Hepatocyte (in vitro differentiated cells): ENCODE results near the gene RTTN. TPM values are rescaled to one million over a fixed set of nuclear protein-coding genes. Genes with fewer than 3 reads are reported as not detected.

Source experiments
- DNase-seq: peaks from one replicate; pipeline ENCODE4 v3.0.0-alpha.2; 2016; ENCODE audit warnings: low spot score
- H2AFZ ChIP-seq: fragments of 200-600 bp; sonication (generic); 2 replicates; pipeline ENCODE4 v1.6.0; 2016; ENCODE audit warnings: antibody characterized with exemption, mild to moderate bottlenecking
- H3K27ac ChIP-seq: fragments of 200-600 bp; sonication (generic); 2 replicates; pipeline ENCODE4 v1.5.1; 2016; ENCODE audit warnings: mild to moderate bottlenecking
- H3K27me3 ChIP-seq: fragments of 200-600 bp; sonication (generic); 2 replicates; pipeline ENCODE4 v1.6.1; 2016
- H3K36me3 ChIP-seq: fragments of 200-600 bp; sonication (generic); replicated peaks from 2 replicates; pipeline ENCODE4 v1.5.1; 2016; ENCODE audit warnings: low read depth; ENCODE audit not compliant: insufficient read depth
- H3K4me1 ChIP-seq: fragments of 200-600 bp; sonication (generic); 2 replicates; pipeline ENCODE4 v1.5.1; 2016; ENCODE audit warnings: mild to moderate bottlenecking, moderate library complexity; ENCODE audit not compliant: insufficient read depth
- H3K4me2 ChIP-seq: fragments of 200-600 bp; sonication (generic); 2 replicates; pipeline ENCODE4 v1.6.0; 2016
- H3K4me3 ChIP-seq: fragments of 200-600 bp; sonication (generic); 2 replicates; pipeline ENCODE4 v1.5.1; 2016; ENCODE audit warnings: mild to moderate bottlenecking
- H3K79me2 ChIP-seq: fragments of 200-600 bp; sonication (generic); 2 replicates; pipeline ENCODE4 v1.6.0; 2017; ENCODE audit warnings: mild to moderate bottlenecking
- H3K9me2 ChIP-seq: fragments of 200-600 bp; sonication (generic); replicated peaks from 2 replicates; pipeline ENCODE4 v1.6.0; 2017; ENCODE audit warnings: mild to moderate bottlenecking; ENCODE audit not compliant: insufficient read depth
- H3K9me3 ChIP-seq: fragments of 200-600 bp; sonication (generic); 2 replicates; pipeline ENCODE4 v1.5.1; 2016; ENCODE audit warnings: low read depth, mild to moderate bottlenecking
- H4K20me1 ChIP-seq: fragments of 200-600 bp; sonication (generic); 2 replicates; pipeline ENCODE4 v1.6.0; 2016; ENCODE audit warnings: mild to moderate bottlenecking; ENCODE audit not compliant: insufficient read depth, poor library complexity, severe bottlenecking
- CTCF ChIP-seq: fragments of 200-600 bp; sonication (generic); IDR thresholded peaks from 2 replicates; pipeline ENCODE4 v1.5.1; 2016; ENCODE audit warnings: antibody characterized with exemption, mild to moderate bottlenecking; ENCODE audit not compliant: poor library complexity
- EZH2 ChIP-seq: fragments of 200-600 bp; sonication (generic); IDR thresholded peaks from 2 replicates; pipeline ENCODE4 v1.6.1; 2016; ENCODE audit warnings: antibody characterized with exemption, mild to moderate bottlenecking, borderline replicate concordance
- EZH2phosphoT487 ChIP-seq: fragments of 200-600 bp; sonication (generic); IDR thresholded peaks from one replicate; pipeline ENCODE4 v1.6.1; 2018; ENCODE audit warnings: antibody characterized with exemption, mild to moderate bottlenecking, low read depth, moderate library complexity; ENCODE audit not compliant: unreplicated experiment, severe bottlenecking
- WGBS: methylation state at CpG from one replicate; pipeline ENCODE4 v1.1.6; 2016; ENCODE audit warnings: low lambda C conversion rate; ENCODE audit errors: missing lambda C conversion rate; 5-methylcytosine and 5-hydroxymethylcytosine counted together
- polyA plus RNA-seq: library from polyadenylated mRNA; unstranded; fragments of >200 nt; fragmentation: Nextera tagmentation; extraction: Ambion mirVana; gene quantifications from 2 replicates; pipeline ENCODE4 v1.2.1, GENCODE V29; 2016
- total RNA-seq: library from RNA; depleted of rRNA; stranded (reverse); fragments of >200 nt; gene quantifications from 2 replicates; pipeline ENCODE4 v1.2.3, GENCODE V29; 2014

The RTTN gene
- total and polyA plus RNA-seq, 2 experiments from 2014 or later = 2.5 to 14.0 TPM

- H3K27me3 ChIP-seq = no peaks in the 10 kb centered on the region
- H3K4me3 ChIP-seq = no peak overlapping the region
- no peaks in the 10 kb centered on the region for H3K79me2 ChIP-seq
- 81% methylated on average over 2 of the region's 2 CpGs for WGBS
- H2AFZ ChIP-seq = no peak overlapping the region
- H3K9me2 ChIP-seq = no peaks in the 10 kb centered on the region
- no peak overlapping the region for H3K4me2 ChIP-seq
- H3K9me3 ChIP-seq = no peaks in the 10 kb centered on the region
- no peaks in the 10 kb centered on the region for H3K36me3 ChIP-seq
- no peak for DNase-seq
- no peak overlapping the region for H3K27ac ChIP-seq
- no peak for TF ChIP-seq CTCF
- no peak for TF ChIP-seq EZH2
- no peak for TF ChIP-seq EZH2phosphoT487
- no peaks in the 10 kb centered on the region for H3K4me1 ChIP-seq
- no peaks in the 10 kb centered on the region for H4K20me1 ChIP-seq
Observed at GRCh38 chr18:69996417-69996816, 209.1 kb downstream of the RTTN start.

GRCh38 chr18:69995774-69996173 is 209.7 kb downstream of the RTTN start:
- Histone ChIP-seq H3K9me3 (no peaks in the 10 kb centered on the region), H3K4me2 (no peak overlapping the region), H3K4me3 (no peak overlapping the region), H3K9me2 (no peaks in the 10 kb centered on the region), H3K4me1 (no peaks in the 10 kb centered on the region), H3K27ac (no peak overlapping the region), H3K79me2 (no peaks in the 10 kb centered on the region), H4K20me1 (no peaks in the 10 kb centered on the region), H3K27me3 (no peaks in the 10 kb centered on the region), H2AFZ (no peak overlapping the region), H3K36me3 (no peaks in the 10 kb centered on the region)
- DNase-seq = no peak
- no peak for TF ChIP-seq EZH2
- no peak for TF ChIP-seq EZH2phosphoT487
- TF ChIP-seq CTCF = no peak
- WGBS = 84% methylated on average over 3 of the region's 3 CpGs

GRCh38 chr18:69992776-69993175 is 212.7 kb downstream of the RTTN start:
- WGBS = 100% methylated on average over 1 of the region's 1 CpG
- no peak for DNase-seq
- Histone ChIP-seq H3K9me2 (no peaks in the 10 kb centered on the region), H4K20me1 (no peaks in the 10 kb centered on the region), H3K27ac (no peak overlapping the region), H3K9me3 (peaks cover 8% of the 10 kb centered on the region), H3K36me3 (no peaks in the 10 kb centered on the region), H3K4me1 (no peaks in the 10 kb centered on the region), H3K4me3 (no peak overlapping the region), H2AFZ (no peak overlapping the region), H3K79me2 (no peaks in the 10 kb centered on the region), H3K4me2 (no peak overlapping the region), H3K27me3 (no peaks in the 10 kb centered on the region)
- TF ChIP-seq CTCF (no peak), EZH2 (no peak), EZH2phosphoT487 (no peak)

- Histone ChIP-seq H2AFZ (no peak overlapping the region), H3K4me2 (no peak overlapping the region), H4K20me1 (no peaks in the 10 kb centered on the region), H3K9me3 (peaks cover 8% of the 10 kb centered on the region), H3K4me3 (no peak overlapping the region), H3K9me2 (no peaks in the 10 kb centered on the region), H3K27ac (no peak overlapping the region), H3K79me2 (no peaks in the 10 kb centered on the region), H3K27me3 (no peaks in the 10 kb centered on the region), H3K4me1 (no peaks in the 10 kb centered on the region), H3K36me3 (no peaks in the 10 kb centered on the region)
- 100% methylated on average over 1 of the region's 1 CpG for WGBS
- TF ChIP-seq EZH2 (no peak), EZH2phosphoT487 (no peak), CTCF (no peak)
- no peak for DNase-seq
Observed at GRCh38 chr18:69987870-69988269, 217.6 kb downstream of the RTTN start.
